Thyroid gland (tissue), 4 donors: ENCODE data around the gene TAGLN.

ENCODE experiments used
- CTCF ChIP-seq, 6 experiments: fragments of 200-600 bp in 3 of 6; fragments of 450-650 bp in 3 of 6; sonication (generic) in 3 of 6; IDR thresholded peaks; one replicate each; pipeline ENCODE4 v1.5.1; 2016 to 2019; ENCODE audit warnings: antibody characterized with exemption in 6 of 6, mild to moderate bottlenecking in 2 of 6, inconsistent platforms in 1 of 6, moderate library complexity in 1 of 6
- POLR2A ChIP-seq, 2 donors: fragments of 450-650 bp; IDR thresholded peaks; one replicate each; pipeline ENCODE4 v1.6.1; 2017; ENCODE audit warnings: antibody characterized with exemption in 2 of 2, mild to moderate bottlenecking in 2 of 2, moderate library complexity in 1 of 2

- TF ChIP-seq CTCF (IDR thresholded peaks at IDR 0.05) (no peak), POLR2A (IDR thresholded peaks at IDR 0.05) (no peak)
Measured at GRCh38 chr11:117199916-117200812, 994 bp downstream of the TAGLN start.
